Peyer's patch (tissue), 4 donors: ENCODE measurements around the gene QPCT.

Source experiments
- POLR2A ChIP-seq, 2 donors: fragments of 450-650 bp; IDR thresholded peaks; one replicate each; pipeline ENCODE4 v1.5.1; 2017; ENCODE audit warnings: antibody characterized with exemption in 2 of 2, mild to moderate bottlenecking in 2 of 2, moderate library complexity in 2 of 2
- TF ChIP-seq, protein P1 (sequence below), 6 experiments: fragments of 450-650 bp in 4 of 6; fragments of 200-600 bp in 2 of 6; sonication (generic) in 1 of 6; IDR thresholded peaks; one replicate each; pipeline ENCODE4 v1.5.1; 2017 to 2019; ENCODE audit warnings: antibody characterized with exemption in 6 of 6, mild to moderate bottlenecking in 3 of 6, moderate library complexity in 1 of 6

DNA sequence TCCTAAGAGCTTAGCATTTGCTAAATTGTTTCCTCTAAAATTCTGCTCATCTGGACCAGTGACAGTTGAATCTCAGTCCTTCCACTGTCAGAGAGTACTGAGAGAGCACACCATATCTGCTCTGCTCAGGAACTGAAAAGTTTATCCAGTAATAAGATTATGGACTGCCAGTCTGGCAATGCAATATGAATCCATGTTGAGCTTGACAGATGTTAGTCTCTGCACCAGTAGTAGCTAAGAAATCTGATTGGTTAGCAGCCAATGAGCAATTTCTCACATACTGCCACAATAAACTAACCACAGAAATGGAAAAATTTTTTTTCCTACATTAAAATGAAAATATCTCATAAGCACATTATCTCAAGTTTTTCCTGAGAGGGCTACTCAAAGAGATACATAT is 22.1 kb upstream of the QPCT start:
- TF ChIP-seq, protein P1, sequence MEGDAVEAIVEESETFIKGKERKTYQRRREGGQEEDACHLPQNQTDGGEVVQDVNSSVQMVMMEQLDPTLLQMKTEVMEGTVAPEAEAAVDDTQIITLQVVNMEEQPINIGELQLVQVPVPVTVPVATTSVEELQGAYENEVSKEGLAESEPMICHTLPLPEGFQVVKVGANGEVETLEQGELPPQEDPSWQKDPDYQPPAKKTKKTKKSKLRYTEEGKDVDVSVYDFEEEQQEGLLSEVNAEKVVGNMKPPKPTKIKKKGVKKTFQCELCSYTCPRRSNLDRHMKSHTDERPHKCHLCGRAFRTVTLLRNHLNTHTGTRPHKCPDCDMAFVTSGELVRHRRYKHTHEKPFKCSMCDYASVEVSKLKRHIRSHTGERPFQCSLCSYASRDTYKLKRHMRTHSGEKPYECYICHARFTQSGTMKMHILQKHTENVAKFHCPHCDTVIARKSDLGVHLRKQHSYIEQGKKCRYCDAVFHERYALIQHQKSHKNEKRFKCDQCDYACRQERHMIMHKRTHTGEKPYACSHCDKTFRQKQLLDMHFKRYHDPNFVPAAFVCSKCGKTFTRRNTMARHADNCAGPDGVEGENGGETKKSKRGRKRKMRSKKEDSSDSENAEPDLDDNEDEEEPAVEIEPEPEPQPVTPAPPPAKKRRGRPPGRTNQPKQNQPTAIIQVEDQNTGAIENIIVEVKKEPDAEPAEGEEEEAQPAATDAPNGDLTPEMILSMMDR (IDR thresholded peaks at IDR 0.05) = no peak
- no peak for TF ChIP-seq POLR2A (IDR thresholded peaks at IDR 0.05)
